HG03135 (cell line): ENCODE data around the gene MAMLD1.

Experiments used
- ATAC-seq: cut with Tn5 transposase; IDR thresholded peaks from one replicate; pipeline ENCODE4 v1.9.1; 2021; ENCODE audit warnings: mild to moderate bottlenecking, moderate library complexity; ENCODE audit not compliant: unreplicated experiment

Gene MAMLD1

DNA sequence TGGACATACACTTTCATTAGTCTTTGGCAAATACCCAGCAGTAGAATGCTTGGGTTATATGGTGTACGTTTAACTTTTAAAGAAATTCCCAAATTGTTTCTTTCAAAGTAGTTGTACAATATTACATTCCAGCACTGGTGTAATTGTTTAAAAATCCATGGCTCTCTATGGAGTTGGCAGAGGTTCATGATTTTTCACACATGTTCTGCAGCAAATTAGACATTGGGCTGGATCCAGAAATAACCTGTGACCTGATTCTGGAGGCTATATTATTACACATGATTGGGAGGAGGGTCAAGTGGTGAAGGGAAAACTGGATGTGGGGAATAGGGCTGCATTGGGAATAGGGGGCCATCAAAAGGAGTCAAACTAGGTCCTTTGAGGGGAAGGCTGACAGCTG, 41.9 kb downstream of the MAMLD1 start:
- no peak for ATAC-seq

DNA sequence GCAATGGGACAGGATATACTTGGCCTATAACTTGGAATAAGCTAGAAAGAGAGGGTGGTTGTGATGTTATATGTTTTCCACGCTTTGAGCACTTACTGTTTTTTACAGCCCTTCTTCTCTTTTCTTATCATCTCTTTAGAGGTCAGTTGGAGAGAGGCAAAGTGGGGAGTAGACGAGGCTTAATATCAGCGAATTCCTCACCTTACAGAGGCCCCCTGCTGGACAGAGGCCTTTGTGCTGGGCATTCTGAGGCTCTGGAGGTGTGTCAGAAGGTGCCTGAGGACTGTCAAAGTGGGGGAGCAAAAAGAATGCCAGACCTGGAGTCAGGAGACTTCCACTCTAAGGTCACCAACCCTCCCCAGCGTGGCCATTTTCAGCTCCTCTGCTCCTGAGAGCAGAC, 42.5 kb downstream of the MAMLD1 start:
- no peak for ATAC-seq

- no peak for ATAC-seq
Measured at GRCh38 chrX:150406596-150406995, 43.5 kb downstream of the MAMLD1 start.

- ATAC-seq = no peak
Measured at GRCh38 chrX:150408007-150408406, 44.9 kb downstream of the MAMLD1 start.

DNA sequence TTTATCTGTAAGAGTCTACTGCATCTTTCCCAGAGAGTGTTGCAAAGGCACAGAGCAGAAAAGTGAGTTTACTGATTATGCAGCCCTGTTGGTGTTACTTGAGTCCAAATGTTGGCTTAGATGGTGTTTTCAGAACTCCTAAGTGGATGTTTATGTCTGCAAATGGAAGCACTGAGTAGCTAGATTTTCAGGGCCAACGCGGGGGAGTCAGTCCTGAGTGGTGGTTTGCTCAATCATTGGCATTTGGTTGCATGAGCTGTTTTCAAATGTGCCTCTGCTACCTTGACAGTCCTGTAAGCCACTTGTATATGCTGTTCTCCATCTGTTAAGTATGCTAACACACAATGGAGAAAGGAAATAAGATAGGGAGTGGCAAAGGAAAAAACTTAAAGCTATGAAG, 45.4 kb downstream of the MAMLD1 start:
- no peak for ATAC-seq

DNA sequence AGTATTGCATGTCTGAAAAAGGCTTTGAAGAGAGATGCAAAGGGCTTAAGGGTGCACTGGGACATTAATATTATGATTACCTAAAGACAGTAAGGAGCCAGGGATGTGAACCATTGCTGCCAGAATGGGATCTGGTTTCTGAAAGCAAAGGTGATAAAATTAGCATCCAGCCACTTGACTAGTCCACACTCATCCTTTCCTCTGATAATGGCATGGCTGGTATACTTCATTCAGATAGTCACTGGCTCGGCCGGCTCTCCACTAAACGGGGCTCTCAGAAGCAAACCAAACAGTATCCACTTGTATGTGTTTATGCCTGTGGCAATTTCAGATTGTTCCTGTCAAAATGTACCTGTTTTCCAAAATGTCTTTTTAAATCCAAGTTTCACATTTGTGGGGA, 46.4 kb downstream of the MAMLD1 start:
- no peak for ATAC-seq

DNA sequence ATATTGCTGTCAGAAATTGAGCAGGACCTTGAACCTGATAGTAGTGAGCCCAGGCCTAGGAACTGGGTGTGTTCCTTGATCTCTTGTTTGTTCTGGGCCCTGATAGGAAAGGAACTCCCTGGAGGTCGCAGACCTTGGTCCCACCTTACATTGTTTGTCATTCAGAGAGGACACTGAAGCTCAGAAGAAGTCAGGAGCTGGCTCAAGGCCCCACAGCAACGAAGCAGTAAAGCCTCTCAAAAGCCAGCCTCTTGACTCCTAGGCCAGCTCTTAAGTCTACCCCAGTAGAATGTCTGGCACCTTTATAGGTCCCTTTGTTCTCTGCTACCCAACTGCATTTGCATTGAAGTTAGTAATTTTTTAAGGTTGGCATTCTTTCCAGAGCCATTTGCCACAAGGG, 46.8 kb downstream of the MAMLD1 start:
- no peak for ATAC-seq

- no peak for ATAC-seq
Measured at GRCh38 chrX:150410513-150410912, 47.4 kb downstream of the MAMLD1 start.

DNA sequence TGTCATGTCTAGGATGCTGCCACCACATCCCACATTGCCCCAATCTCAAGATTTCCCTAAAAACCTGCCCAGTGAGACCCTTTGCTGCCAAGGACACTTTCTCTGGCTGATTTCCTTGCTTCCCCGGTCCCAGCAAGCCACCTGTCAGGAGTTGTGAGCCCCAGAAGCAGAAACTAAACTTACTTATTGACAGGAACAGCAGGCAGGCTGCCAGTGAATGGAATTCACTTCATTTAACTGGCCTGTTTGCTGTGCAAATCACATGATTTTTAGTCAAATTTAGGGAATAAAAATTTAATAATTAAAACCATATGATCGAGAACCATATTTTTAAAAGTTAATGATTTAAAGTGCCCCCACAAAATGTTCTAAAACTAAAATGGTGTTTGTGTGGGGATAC, 48.5 kb downstream of the MAMLD1 start:
- ATAC-seq = no peak

DNA sequence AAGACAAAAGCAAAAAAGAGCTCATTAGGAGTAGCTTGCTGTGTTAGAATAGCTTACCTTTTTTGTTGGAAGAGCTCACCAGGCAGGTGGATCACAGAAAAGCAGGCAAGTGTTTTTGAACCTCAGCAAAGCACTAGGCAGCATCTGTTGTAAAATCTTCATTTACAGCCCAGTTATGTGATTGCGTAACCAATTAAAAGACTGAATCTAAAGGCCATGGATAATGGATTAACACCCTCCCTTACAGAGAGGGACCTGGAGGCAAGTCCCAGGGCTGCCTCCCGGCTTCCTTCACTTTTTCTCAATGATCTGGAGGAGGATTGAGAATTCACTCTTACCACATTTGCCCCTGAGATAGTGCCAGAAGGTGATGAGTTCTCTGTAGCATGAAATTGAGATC, 51.1 kb downstream of the MAMLD1 start:
- no peak for ATAC-seq

- ATAC-seq = no peak
Measured at GRCh38 chrX:150416469-150416868, 53.4 kb downstream of the MAMLD1 start.

DNA sequence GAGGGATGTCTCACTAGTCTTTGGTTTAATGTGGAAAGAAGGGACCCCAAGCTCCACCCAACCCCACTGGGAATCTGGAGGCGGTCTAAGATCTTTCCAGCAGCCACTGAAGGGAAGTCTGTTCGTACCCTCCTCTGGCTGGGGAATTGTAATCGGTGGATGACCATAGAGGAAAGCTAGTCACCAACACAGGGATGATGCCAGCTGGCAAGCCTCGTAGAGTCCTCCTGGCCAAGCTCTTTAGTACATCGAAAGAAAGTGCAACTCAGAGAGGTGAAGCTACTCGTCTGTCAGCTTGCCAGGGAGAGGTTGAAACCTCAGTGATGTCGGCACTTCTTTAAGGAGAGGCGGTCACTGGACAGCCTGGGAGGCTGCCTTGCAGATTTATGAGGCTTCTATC, 58.7 kb downstream of the MAMLD1 start:
- no peak for ATAC-seq

GRCh38 chrX:150429594-150429993, 66.5 kb downstream of the MAMLD1 start:
- ATAC-seq = no peak

GRCh38 chrX:150436195-150436594, 73.1 kb downstream of the MAMLD1 start:
- ATAC-seq = no peak

DNA sequence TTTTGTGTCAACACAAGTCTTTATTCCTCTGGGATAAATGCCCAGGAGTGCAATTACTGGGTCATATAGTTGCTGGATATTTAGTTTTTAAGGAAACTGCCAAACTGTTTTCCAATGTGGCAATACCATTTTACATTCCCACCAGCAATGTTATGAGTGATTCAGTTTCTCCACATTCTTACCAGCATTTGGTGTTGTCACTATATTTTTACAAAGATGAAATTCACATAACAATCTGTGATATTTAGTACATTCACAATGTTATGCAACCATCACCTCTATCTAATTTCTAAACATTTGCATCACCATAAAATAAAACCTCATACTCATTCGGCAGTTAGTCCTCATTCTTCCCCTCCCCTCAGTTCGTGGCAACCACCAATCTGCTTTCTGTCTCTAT, 75.0 kb downstream of the MAMLD1 start:
- ATAC-seq = no peak

DNA sequence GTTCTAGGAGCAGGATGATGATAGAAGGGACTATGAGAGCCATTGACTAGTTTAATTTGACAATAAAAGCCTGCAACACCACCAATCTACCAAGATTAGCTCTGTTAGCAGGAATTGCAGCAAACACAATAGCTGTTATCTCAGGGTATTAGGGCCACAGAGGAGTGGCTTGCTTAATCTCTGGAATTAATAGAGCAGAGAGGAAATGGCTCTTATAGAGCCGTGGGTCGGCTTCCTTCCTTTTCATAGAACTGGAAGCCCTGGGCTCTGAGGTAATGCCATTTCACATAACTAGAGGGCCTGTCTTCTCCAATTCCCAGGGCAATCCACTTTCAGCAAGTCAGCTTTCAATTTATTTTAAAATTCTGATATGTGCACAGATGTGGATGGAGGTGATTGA, 83.0 kb downstream of the MAMLD1 start:
- no peak for ATAC-seq

GRCh38 chrX:150446995-150447394, 83.9 kb downstream of the MAMLD1 start:
- no peak for ATAC-seq

GRCh38 chrX:150449313-150449712, 86.2 kb downstream of the MAMLD1 start:
- no peak for ATAC-seq

DNA sequence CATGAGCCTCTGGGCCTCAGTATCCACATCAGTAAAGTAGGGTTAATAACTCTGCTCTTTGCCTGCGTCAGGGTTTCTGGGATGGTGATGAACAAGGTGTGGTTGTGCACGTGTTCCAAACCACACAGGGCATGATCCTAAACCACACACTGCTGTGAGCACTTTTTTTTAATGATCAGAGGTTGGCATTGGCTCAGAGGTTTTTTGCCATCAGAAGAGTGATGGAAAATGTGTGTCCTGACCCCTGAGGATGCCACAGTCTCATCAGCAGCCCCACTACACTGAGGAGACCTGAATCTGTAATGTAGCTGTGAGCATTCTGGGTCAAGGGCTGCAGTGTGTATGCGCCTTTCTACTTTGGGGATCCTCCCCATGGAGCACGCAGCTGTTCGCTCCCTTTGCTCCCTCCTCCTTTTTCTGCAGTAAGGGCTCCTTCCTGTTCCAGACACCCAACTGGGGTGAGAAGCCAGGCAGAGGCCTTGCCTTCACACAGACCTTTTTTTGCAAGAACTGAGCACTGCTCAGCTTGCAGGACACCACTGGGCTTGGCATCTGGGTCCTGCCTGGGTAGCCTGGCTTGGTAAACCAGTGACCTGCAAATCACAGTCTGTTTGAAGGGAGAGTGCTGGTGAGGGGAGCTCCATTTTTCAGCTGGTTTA, 87.5 kb downstream of the MAMLD1 start:
- no peak for ATAC-seq

DNA sequence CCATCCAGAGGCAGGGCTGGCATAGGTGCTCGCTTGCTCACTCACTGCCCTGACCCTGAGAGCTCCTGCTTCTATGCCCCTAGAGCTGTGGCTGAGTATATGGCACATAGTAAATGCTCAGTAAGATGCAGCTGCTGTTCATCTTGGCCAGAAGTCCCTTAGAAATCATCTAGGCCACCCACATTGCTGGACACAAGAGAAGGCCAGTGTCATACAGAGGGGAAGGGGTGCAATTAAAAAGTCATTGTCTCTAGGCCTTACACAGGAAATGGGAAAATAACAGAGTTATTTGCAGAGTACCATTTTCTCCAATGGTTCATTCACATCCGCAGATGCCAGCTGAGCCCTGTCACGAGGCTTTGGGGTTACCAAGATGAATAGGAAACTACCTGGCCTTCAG, 88.8 kb downstream of the MAMLD1 start:
- ATAC-seq = no peak

GRCh38 chrX:150454083-150454482, 91.0 kb downstream of the MAMLD1 start:
- no peak for ATAC-seq

DNA sequence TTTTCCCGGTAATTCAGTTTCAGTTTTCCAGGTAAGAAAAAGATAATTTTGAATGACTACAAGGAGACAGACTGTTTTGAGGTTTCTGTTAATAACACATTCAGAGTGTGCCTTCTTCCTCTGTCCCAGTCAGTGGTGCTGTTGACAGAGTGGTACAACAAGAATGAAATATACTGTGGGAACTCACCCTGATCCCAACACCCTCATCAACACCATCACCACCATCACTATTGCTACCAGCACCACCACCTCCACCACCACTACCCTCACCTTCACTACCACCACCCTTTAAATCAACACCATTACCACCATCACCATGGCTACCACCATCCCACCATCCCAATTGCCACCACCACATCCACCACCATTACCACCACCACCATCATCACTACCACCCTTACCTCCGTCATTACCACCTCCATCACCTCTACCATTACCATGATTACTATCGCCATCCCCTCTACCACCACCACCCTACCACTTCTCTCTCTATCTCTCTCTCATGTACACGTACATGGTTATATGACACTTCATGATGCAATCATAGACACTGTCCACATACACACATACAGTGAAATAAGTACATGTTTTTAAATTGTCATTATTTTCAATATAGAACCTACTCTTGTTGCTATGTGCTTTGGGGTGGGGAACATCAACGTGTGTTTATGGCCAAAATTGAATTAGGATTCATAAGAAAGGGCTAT, 91.5 kb downstream of the MAMLD1 start:
- no peak for ATAC-seq

- ATAC-seq = no peak
Measured at GRCh38 chrX:150455215-150455608, 92.1 kb downstream of the MAMLD1 start.
